ENCODE measurements around the gene PGS1.
"Not testable (repeated sequence)": the region's sequence is repeated elsewhere in the genome, so short reads cannot be mapped to it uniquely, and the experiment has no call there.

The PGS1 gene, protein sequence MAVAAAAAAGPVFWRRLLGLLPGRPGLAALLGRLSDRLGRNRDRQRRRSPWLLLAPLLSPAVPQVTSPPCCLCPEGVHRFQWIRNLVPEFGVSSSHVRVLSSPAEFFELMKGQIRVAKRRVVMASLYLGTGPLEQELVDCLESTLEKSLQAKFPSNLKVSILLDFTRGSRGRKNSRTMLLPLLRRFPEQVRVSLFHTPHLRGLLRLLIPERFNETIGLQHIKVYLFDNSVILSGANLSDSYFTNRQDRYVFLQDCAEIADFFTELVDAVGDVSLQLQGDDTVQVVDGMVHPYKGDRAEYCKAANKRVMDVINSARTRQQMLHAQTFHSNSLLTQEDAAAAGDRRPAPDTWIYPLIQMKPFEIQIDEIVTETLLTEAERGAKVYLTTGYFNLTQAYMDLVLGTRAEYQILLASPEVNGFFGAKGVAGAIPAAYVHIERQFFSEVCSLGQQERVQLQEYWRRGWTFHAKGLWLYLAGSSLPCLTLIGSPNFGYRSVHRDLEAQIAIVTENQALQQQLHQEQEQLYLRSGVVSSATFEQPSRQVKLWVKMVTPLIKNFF

DNA sequence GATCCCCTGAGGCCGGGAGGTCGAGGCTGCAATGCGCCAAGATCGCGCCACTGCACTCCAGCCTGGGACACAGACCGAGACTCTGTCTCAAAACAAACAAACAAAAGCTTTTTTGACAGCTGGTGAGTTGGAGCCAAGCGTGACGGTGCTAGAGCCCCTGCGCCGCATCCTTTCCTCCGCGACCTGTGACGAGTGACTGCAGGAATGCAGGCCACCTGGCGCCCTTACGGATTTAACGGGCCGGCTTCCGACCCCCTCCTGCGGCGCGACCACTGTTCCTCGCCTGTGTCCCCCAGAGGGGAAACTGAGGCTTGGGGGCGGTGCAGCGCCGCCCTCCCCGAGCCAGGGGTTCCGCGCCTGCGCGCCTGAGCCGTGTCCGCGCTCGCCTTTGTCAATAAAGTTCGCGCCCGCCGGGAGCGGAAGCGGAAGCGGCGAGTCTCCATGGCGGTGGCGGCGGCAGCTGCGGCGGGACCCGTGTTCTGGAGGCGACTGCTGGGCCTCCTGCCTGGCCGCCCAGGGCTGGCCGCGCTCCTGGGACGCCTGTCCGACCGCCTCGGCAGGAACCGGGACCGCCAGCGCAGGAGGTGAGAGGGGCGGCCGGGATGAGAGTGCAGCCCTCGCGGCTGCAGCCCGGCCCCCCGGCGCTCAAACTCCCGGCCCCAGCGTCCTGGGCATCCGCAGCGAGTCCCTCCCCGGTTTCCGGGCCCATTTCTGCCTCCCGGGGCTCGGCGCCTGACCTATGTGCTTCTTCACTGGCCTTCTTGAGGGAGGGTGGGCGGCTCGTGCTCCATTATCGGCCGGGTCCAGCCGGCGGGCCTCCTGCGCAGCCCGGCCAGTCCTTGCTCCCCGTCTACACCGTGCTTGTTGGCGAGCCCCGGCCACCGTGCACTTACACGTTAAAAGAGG, at the start of gene PGS1:
Gene PGS1, plus strand, starts transcription at position 425 of the 906 bp plus-strand sequence. Its CDS starts 17 bp downstream, at position 442.
- Histone ChIP-seq H3K4me1 (ENCODE audit: control insufficient read depth, insufficient read depth, low read length, unreplicated experiment) (peaks cover 72% of the 10 kb centered on the region), H3K27me3 (ENCODE audit: insufficient read depth, low read length) (no peaks in the 10 kb centered on the region), H3K79me2 (ENCODE audit: control insufficient read depth, insufficient read depth, low read length, unreplicated experiment) (peaks cover 48% of the 10 kb centered on the region), H3K27ac (ENCODE audit: low read depth, low read length) (peak within 1 kb of the TSS; percentile 99), H3K4me3 (ENCODE audit: low read depth, low read length) (peak within 1 kb of the TSS; percentile 91), H2AFZ (ENCODE audit: low read length, unreplicated experiment) (peak within 1 kb of the TSS; percentile 37), H3K36me3 (ENCODE audit: insufficient read depth, low read length) (no peaks in the 10 kb centered on the region)

DNA sequence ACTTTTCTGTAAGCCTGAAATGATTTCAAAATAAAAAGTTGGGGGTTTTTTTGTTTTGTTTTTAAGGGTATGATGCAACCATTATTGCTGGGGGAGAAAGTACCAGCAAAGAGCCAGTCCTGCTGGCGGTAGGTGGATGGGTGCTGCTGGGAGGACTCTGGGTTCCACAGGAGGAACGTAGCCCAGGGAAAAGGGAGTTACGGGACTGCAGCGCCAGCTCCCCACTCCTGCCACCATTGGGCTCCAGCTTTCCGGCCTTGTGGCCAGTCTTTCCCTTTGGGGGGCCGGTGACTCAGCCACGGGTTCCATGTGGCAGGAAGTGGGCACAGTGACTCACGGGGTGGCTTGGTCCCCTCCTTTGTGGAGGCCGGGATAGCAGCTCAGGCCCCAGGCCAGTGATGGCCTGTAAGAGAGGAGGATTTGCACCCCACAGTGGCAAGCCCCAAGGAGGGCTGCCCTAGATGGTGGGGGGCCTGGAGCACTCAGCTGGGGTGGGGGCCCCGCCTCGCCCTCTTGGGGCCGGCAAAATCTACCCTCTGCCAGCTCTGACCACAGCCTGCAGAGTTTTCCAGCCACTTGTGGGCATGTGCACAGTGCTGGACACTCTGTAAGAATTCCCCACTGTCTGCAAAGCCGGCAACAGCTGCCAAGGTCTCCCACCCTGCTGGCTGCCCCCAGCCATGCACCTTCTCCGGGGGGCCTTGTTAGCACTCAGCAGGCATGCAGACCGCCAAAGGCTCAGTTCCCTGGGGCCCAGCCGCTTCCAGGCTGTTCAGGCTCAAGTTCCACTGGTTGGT, 49.0 kb upstream of the PGS1 start:
- Histone ChIP-seq H3K79me2 (ENCODE audit: control insufficient read depth, insufficient read depth, low read length, unreplicated experiment) (no peaks in the 10 kb centered on the region), H3K27ac (ENCODE audit: low read depth, low read length) (peak overlapping the region; percentile 93), H2AFZ (ENCODE audit: low read length, unreplicated experiment) (no peak overlapping the region), H3K4me3 (ENCODE audit: low read depth, low read length) (0 out of 2 replicates have a peak overlapping the region, but pooled peaks have one; percentile 15), H3K27me3 (ENCODE audit: insufficient read depth, low read length) (no peaks in the 10 kb centered on the region), H3K36me3 (ENCODE audit: insufficient read depth, low read length) (no peaks in the 10 kb centered on the region), H3K4me1 (ENCODE audit: control insufficient read depth, insufficient read depth, low read length, unreplicated experiment) (peaks cover 51% of the 10 kb centered on the region)

DNA sequence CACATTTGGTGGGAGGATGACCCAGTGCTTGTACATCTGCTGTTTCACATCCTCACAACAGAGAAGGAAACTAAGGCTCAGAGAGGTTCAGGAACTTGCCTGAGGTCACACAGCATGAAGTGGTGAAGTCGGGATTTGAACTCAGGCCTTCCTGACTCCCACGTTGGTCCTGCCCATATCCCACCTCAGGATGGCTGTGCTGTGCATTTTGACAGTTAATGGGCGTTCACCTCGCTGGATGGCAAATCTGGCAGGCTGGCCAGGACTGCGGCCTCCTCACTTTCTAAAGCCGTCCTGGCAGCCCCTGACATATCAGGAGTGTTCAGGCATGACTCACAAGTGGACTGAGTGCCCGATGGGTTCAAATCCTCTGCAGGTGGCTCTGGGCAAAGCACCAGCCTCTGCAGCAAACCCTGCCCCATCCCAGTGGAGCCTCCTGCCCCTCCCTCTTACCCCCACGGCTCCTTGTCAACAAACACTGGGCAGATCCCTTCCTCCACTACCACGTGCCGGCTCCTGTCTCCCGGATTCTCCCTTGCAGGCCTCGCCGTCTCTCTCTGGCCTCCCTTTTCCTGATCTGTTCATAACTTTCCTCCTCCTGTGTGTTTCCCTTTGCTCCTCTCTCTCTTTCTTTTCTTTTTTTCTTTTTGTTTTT, 47.8 kb upstream of the PGS1 start:
- Histone ChIP-seq H3K4me1 (ENCODE audit: control insufficient read depth, insufficient read depth, low read length, unreplicated experiment) (peaks cover 50% of the 10 kb centered on the region), H3K4me3 (ENCODE audit: low read depth, low read length) (no peak overlapping the region), H3K36me3 (ENCODE audit: insufficient read depth, low read length) (no peaks in the 10 kb centered on the region), H3K27me3 (ENCODE audit: insufficient read depth, low read length) (no peaks in the 10 kb centered on the region), H2AFZ (ENCODE audit: low read length, unreplicated experiment) (no peak overlapping the region), H3K79me2 (ENCODE audit: control insufficient read depth, insufficient read depth, low read length, unreplicated experiment) (no peaks in the 10 kb centered on the region), H3K27ac (ENCODE audit: low read depth, low read length) (peak overlapping the region; percentile 93)

DNA sequence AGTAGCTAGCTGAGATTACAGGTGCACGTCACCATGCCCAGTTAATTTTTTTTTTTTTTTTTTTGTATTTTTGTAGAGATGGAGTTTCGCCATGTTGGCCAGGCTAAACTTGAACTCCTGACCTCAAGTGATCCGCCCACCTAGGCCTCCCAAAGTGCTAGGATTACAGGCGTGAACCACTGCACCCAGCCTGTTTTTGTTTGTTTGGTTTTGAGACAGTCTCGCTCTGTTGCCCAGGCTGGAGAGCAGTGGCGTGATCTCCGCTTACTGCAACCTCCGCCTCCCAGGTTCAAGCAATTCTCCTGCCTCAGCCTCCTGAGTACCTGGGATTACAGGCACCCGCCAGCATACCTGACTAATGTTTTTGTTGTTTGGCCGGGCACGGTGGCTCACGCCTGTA, 47.1 kb upstream of the PGS1 start:
- peaks cover 51% of the 10 kb centered on the region for H3K4me1 ChIP-seq (ENCODE audit: control insufficient read depth, insufficient read depth, low read length, unreplicated experiment)
- not testable (repeated sequence) for H3K4me3 ChIP-seq (ENCODE audit: low read depth, low read length); H3K36me3 ChIP-seq (ENCODE audit: insufficient read depth, low read length); H3K27me3 ChIP-seq (ENCODE audit: insufficient read depth, low read length); H3K79me2 ChIP-seq (ENCODE audit: control insufficient read depth, insufficient read depth, low read length, unreplicated experiment); H2AFZ ChIP-seq (ENCODE audit: low read length, unreplicated experiment)
- H3K27ac ChIP-seq (ENCODE audit: low read depth, low read length) = peak overlapping the region; percentile 93

DNA sequence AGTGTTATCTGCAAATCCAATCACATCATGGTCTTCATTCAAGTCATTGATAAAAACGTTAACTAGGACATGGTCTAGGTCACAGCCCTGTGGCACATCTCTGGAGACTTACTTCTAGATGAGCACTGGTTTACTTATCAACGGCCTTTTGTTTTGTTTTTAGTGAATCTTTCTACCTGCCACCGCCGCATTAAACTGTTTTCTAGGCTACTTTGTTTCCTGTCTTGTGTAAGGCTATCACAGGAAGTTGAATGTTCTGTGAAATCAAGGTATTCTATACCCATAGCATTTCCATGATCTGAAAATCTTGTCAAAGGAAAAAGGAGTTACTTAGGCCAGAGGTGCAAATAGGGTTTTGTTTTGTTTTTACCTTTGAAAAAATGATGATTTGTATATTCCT, 45.5 kb upstream of the PGS1 start:
- no peak overlapping the region for H3K27ac ChIP-seq (ENCODE audit: low read depth, low read length)
- no peak overlapping the region for H3K4me3 ChIP-seq (ENCODE audit: low read depth, low read length)
- H3K36me3 ChIP-seq (ENCODE audit: insufficient read depth, low read length) = no peaks in the 10 kb centered on the region
- H3K27me3 ChIP-seq (ENCODE audit: insufficient read depth, low read length) = no peaks in the 10 kb centered on the region
- no peaks in the 10 kb centered on the region for H3K79me2 ChIP-seq (ENCODE audit: control insufficient read depth, insufficient read depth, low read length, unreplicated experiment)
- no peak overlapping the region for H2AFZ ChIP-seq (ENCODE audit: low read length, unreplicated experiment)
- H3K4me1 ChIP-seq (ENCODE audit: control insufficient read depth, insufficient read depth, low read length, unreplicated experiment) = peaks cover 62% of the 10 kb centered on the region

DNA sequence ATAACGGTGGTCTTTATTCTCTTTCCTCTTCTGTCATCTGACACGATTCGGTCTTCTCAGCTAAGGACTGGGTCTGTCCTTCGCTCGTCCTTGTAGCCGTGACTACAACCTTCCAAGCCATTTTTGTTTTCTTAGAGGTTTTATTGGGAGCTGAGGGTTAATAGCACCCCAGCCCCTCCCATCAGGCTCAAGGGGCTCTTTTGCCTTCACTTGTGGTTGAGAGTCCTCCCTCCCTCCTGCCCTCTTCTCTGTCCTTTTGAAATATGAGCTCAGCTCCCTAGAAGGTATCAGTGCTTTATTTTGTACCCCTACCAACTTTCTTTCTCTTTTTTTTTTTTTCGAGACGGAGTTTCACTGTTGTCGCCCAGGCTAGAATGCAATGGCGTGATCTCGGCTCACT, 43.2 kb upstream of the PGS1 start:
- Histone ChIP-seq H3K79me2 (ENCODE audit: control insufficient read depth, insufficient read depth, low read length, unreplicated experiment) (no peaks in the 10 kb centered on the region), H2AFZ (ENCODE audit: low read length, unreplicated experiment) (no peak overlapping the region), H3K4me3 (ENCODE audit: low read depth, low read length) (peak overlapping the region; percentile 44; the same call in 1 of the 2 replicates), H3K36me3 (ENCODE audit: insufficient read depth, low read length) (no peaks in the 10 kb centered on the region), H3K27ac (ENCODE audit: low read depth, low read length) (peak overlapping the region; percentile 97), H3K27me3 (ENCODE audit: insufficient read depth, low read length) (no peaks in the 10 kb centered on the region), H3K4me1 (ENCODE audit: control insufficient read depth, insufficient read depth, low read length, unreplicated experiment) (peaks cover 47% of the 10 kb centered on the region)

DNA sequence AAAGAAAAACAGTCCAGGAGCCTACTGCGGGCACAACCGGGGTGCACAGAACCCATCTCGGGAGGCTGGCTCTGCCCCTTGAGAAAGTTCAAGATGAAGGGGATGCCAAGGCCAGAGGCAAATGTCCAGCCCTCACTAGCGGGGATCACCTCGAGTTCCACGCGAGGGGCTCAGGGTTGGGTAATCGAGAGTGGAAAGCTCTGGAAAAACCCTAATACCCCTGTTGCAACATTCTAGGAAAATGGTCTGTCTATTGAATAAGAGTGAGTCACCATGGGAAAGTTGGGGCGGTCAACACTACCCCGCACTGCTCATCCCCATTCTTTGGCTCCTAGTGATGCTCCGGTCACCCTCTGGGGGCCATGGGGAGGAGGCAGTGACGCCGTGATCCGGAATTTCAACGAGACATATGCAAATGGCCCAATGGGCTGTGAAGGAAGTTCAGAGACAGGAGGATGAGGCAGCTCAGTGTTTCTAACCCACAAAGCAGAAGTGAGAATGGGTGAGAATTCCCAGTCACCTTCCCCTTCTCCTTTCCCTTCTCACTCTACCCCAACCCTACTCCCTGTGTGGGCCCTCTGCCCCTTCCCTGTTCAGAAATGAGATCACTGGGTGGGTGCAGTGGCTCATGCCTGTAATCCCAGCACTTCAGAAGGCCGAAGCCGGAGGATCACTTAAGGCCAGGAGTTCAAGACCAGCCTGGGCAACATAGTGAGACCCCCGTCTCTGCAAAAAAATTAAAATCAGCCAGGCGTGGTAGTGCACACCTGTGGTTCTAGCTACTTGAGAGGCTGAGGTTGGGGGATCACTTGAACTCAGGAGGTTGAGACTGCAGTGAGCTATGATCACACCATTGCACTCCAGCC, 41.0 kb upstream of the PGS1 start:
- Histone ChIP-seq H3K4me1 (ENCODE audit: control insufficient read depth, insufficient read depth, low read length, unreplicated experiment) (peaks cover 45% of the 10 kb centered on the region), H3K4me3 (ENCODE audit: low read depth, low read length) (peak overlapping the region; percentile 52), H3K79me2 (ENCODE audit: control insufficient read depth, insufficient read depth, low read length, unreplicated experiment) (no peaks in the 10 kb centered on the region), H3K27ac (ENCODE audit: low read depth, low read length) (peak overlapping the region; percentile 99), H3K36me3 (ENCODE audit: insufficient read depth, low read length) (no peaks in the 10 kb centered on the region), H3K27me3 (ENCODE audit: insufficient read depth, low read length) (no peaks in the 10 kb centered on the region), H2AFZ (ENCODE audit: low read length, unreplicated experiment) (peak overlapping the region; percentile 4)

DNA sequence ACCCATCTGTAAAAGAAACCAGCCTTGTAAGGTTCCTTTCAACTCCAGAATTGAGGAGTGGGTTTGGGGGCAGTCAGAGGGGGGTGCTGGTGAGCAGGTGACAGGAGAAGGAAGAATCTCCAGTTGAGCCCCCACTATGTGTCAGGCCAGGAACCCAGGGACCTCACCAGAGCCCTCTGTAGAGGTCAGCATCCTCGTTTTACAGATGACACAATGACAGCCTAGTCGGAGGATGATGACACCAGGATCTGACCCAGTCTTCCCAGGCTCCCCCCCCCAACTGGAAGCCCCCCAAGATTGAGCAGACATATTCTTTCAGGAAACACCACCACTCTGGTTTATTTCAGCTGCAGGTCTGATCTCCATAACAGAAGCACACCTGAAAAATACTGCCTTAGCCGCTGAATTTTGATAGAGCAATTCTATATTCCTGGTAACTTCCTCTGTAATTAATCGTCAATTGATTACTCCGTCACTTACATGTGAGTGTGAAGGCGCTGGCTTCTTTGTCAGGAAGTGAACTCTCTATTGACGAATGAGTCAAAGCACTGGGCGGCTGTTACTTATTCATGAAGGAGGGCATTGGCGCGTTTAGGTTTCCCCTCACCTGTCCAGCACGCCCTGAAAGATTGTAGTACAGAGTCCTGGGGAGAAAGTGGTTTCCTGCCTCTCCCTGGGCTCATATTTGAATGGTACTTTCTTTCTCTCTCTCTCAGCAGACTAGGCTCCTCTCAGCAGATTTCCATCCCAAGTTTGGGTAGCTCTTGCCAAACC, 39.8 kb upstream of the PGS1 start:
- peaks cover 51% of the 10 kb centered on the region for H3K4me1 ChIP-seq (ENCODE audit: control insufficient read depth, insufficient read depth, low read length, unreplicated experiment)
- no peaks in the 10 kb centered on the region for H3K36me3 ChIP-seq (ENCODE audit: insufficient read depth, low read length)
- no peak overlapping the region for H3K4me3 ChIP-seq (ENCODE audit: low read depth, low read length)
- no peaks in the 10 kb centered on the region for H3K79me2 ChIP-seq (ENCODE audit: control insufficient read depth, insufficient read depth, low read length, unreplicated experiment)
- no peak overlapping the region for H2AFZ ChIP-seq (ENCODE audit: low read length, unreplicated experiment)
- peak overlapping the region; percentile 99 for H3K27ac ChIP-seq (ENCODE audit: low read depth, low read length)
- H3K27me3 ChIP-seq (ENCODE audit: insufficient read depth, low read length) = no peaks in the 10 kb centered on the region

All from ACC112 (cell line).